HG02571 (cell line): Measurements from ENCODE around the gene MINDY3.

ENCODE experiments used
- ATAC-seq: cut with Tn5 transposase; IDR thresholded peaks from one replicate; pipeline ENCODE4 v1.9.1; 2021; ENCODE audit warnings: mild to moderate bottlenecking, moderate library complexity; ENCODE audit not compliant: unreplicated experiment

MINDY3 gene

DNA sequence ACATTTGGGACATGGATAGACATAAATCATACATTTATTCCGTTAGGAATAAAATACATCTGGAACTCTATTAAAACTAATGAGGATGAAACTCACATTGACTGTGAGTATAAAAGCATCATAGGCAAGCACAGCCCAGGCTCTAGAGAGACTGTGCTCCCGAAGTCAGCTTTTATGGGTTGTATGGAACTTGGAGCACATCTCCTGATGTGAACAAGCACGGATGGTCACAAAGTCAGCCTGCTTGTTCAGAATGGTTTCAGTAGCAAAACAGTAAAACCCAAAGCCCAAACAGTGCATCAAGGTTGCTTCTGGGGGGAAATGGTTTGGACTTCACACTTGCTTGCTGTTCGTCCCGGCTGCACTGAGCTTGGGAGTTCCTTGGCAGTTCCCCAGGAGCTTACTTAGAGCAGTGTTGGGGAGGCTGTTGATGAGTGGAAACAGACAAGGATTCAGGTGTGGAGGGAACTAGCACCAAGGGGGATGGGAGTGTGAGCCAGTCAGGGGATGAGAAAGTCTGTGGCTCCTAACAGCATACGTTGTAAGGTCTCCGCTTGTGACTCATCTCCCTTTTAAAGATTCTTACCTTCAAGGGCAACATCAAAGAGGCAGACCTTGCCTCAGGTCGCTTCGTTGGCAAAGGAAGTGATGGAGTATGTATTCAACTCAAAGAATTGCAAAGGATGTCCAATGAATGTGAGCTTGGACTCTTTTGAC, 120.9 kb downstream of the MINDY3 start:
- no peak for ATAC-seq

GRCh38 chr10:15738270-15738925, 121.9 kb downstream of the MINDY3 start:
- ATAC-seq, result no peak

- no peak for ATAC-seq
These were observed 122.7 kb downstream of the MINDY3 start for GRCh38 chr10:15737656-15738055.

- ATAC-seq, result no peak
These were observed 124.5 kb downstream of the MINDY3 start for GRCh38 chr10:15735763-15736162.

- ATAC-seq, result no peak
These were observed 130.0 kb downstream of the MINDY3 start for GRCh38 chr10:15730341-15730740.

DNA sequence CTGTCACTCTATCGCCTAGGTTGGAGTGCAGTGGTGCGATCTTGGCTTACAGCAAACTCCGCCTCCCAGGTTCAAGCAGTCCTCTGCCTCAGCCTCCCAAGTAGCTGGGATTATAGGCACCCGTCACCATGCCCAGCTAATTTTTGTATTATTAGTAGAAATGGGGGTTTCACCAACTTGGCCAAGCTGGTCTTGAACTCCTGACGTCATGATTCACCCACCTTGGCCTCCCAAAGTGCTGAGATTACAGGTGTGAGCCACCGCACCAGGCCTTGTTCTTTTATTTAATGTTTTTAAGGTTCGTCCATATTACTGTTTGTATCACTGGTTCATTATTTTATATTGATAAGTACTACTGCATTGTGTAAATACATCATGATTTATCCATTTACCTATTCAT, 130.4 kb downstream of the MINDY3 start:
- ATAC-seq, result no peak
